Parathyroid adenoma (tissue), 2 donors: ENCODE measurements around the gene TBC1D32.
"Not testable (repeated sequence)": the region's sequence is repeated elsewhere in the genome, so short reads cannot be mapped to it uniquely, and the experiment has no call there.

Source experiments
- H2AFZ ChIP-seq: fragments of 300-600 bp; sonication (generic); one replicate; pipeline ENCODE4 v1.7.0; 2017; ENCODE audit warnings: antibody characterized with exemption, mild to moderate bottlenecking
- H3K27ac ChIP-seq: fragments of 300-600 bp; sonication (generic); one replicate; pipeline ENCODE4 v1.7.0; 2017
- H3K27me3 ChIP-seq: fragments of 300-600 bp; sonication (generic); one replicate; pipeline ENCODE4 v1.7.0; 2017; ENCODE audit warnings: low read length; ENCODE audit not compliant: control insufficient read depth, insufficient read depth
- H3K36me3 ChIP-seq: fragments of 300-600 bp; sonication (generic); one replicate; pipeline ENCODE4 v1.7.0; 2017; ENCODE audit warnings: low read length; ENCODE audit not compliant: control insufficient read depth, insufficient read depth
- H3K4me1 ChIP-seq: fragments of 300-600 bp; sonication (generic); one replicate; pipeline ENCODE4 v1.7.0; 2017; ENCODE audit warnings: control low read depth
- H3K4me2 ChIP-seq: fragments of 300-600 bp; sonication (generic); one replicate; pipeline ENCODE4 v1.7.0; 2017; ENCODE audit warnings: low read length
- H3K4me3 ChIP-seq: fragments of 300-600 bp; sonication (generic); one replicate; pipeline ENCODE4 v1.7.0; 2017; ENCODE audit warnings: low read depth, low read length
- H3K79me2 ChIP-seq: fragments of 300-600 bp; sonication (generic); one replicate; pipeline ENCODE4 v1.7.0; 2017; ENCODE audit warnings: control low read depth
- H3K9ac ChIP-seq: fragments of 300-600 bp; sonication (generic); one replicate; pipeline ENCODE4 v1.7.0; 2017; ENCODE audit warnings: mild to moderate bottlenecking
- H3K9me3 ChIP-seq: fragments of 300-600 bp; sonication (generic); one replicate; pipeline ENCODE4 v1.7.0; 2017; ENCODE audit warnings: low read length; ENCODE audit not compliant: control insufficient read depth
- TF ChIP-seq, protein P1 (sequence below): fragments of 300-600 bp; sonication (generic); IDR thresholded peaks from one replicate; pipeline ENCODE4 v1.7.0; 2017; ENCODE audit warnings: antibody characterized with exemption, mild to moderate bottlenecking
- donor health status: primary hyperparathyroidism.

The TBC1D32 gene

GRCh38 chr6:121093928-121094327 is 240.4 kb downstream of the TBC1D32 start:
- Histone ChIP-seq H3K4me2 (no peak overlapping the region), H3K79me2 (no peaks in the 10 kb centered on the region), H3K9ac (no peak overlapping the region), H3K4me1 (no peaks in the 10 kb centered on the region), H3K36me3 (no peaks in the 10 kb centered on the region), H2AFZ (no peak overlapping the region), H3K4me3 (no peak overlapping the region), H3K27me3 (no peaks in the 10 kb centered on the region), H3K27ac (no peak overlapping the region), H3K9me3 (no peaks in the 10 kb centered on the region)
- TF ChIP-seq, protein P1, sequence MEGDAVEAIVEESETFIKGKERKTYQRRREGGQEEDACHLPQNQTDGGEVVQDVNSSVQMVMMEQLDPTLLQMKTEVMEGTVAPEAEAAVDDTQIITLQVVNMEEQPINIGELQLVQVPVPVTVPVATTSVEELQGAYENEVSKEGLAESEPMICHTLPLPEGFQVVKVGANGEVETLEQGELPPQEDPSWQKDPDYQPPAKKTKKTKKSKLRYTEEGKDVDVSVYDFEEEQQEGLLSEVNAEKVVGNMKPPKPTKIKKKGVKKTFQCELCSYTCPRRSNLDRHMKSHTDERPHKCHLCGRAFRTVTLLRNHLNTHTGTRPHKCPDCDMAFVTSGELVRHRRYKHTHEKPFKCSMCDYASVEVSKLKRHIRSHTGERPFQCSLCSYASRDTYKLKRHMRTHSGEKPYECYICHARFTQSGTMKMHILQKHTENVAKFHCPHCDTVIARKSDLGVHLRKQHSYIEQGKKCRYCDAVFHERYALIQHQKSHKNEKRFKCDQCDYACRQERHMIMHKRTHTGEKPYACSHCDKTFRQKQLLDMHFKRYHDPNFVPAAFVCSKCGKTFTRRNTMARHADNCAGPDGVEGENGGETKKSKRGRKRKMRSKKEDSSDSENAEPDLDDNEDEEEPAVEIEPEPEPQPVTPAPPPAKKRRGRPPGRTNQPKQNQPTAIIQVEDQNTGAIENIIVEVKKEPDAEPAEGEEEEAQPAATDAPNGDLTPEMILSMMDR: no peak

DNA sequence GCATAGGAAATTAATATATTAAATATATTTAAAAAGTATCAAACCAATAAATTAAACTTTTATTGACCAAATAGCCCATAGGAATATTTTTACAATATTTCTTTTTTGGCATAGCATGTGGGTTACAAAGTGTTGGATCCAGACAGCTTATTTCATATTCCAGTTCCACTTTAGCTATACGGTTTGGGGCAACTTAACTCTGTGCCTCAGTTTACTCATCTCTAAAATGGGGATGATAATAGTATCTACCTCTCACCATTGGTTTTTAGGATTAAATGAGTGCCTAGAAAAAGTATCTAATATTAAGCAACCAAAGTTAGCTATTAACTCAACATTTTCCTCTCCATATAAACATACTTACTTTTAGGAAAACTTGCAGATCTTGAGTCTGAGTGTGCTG is 243.8 kb downstream of the TBC1D32 start:
- Histone ChIP-seq H3K4me3 (no peak overlapping the region), H3K9me3 (no peaks in the 10 kb centered on the region), H2AFZ (no peak overlapping the region), H3K9ac (no peak overlapping the region), H3K79me2 (no peaks in the 10 kb centered on the region), H3K4me2 (no peak overlapping the region), H3K4me1 (no peaks in the 10 kb centered on the region), H3K27ac (no peak overlapping the region), H3K27me3 (no peaks in the 10 kb centered on the region), H3K36me3 (no peaks in the 10 kb centered on the region)
- TF ChIP-seq, protein P1: no peak

DNA sequence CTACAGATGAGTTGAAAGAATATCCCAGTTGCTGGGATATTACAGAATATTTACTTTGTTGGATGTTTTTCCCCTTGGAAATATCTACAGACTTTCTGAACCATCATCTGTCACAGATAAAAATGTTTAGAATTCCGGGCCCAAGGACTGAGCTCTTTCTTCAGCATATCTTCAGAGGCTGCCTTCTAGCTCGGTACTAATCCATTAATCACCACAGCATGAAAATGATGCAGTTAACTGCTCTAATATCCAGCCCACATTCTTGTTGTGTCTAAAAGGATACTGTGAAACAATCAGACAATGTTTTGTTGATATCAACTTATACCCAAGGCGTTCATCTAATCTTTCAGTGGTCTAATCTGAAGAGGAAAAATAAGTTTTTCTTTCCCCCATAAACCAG is 247.4 kb downstream of the TBC1D32 start:
- TF ChIP-seq, protein P1: no peak
- Histone ChIP-seq H3K9me3 (no peaks in the 10 kb centered on the region), H3K27me3 (no peaks in the 10 kb centered on the region), H3K4me2 (no peak overlapping the region), H2AFZ (no peak overlapping the region), H3K79me2 (no peaks in the 10 kb centered on the region), H3K4me1 (no peaks in the 10 kb centered on the region), H3K9ac (no peak overlapping the region), H3K36me3 (no peaks in the 10 kb centered on the region), H3K4me3 (no peak overlapping the region), H3K27ac (no peak overlapping the region)

- H3K9ac ChIP-seq: no peak overlapping the region
- no peaks in the 10 kb centered on the region for H3K9me3 ChIP-seq
- no peak overlapping the region for H2AFZ ChIP-seq
- TF ChIP-seq, protein P1: no peak
- H3K4me1 ChIP-seq: no peaks in the 10 kb centered on the region
- no peak overlapping the region for H3K27ac ChIP-seq
- H3K4me3 ChIP-seq: no peak overlapping the region
- H3K79me2 ChIP-seq: no peaks in the 10 kb centered on the region
- H3K36me3 ChIP-seq: no peaks in the 10 kb centered on the region
- H3K27me3 ChIP-seq: no peaks in the 10 kb centered on the region
- no peak overlapping the region for H3K4me2 ChIP-seq
These were observed 258.2 kb downstream of the TBC1D32 start for GRCh38 chr6:121076119-121076518.

DNA sequence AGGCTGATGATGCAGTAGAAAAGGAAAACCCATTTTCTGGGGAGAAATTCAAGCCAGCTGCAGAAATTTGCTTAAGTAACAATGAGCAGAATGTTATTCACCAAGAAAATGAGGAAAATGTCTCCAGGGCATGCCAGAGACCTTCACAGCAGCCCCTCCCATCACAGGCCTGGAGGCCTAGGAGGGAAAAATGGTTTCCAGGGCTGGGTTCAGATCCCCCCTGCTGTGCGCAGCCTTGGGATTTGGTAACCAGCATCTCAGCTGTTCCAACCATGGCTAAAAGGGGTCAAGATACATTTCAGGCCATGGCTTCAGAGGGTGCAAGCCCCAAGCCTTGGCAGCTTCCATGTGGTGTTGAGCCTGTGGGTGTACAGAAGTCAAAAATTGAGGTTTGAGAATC is 265.5 kb downstream of the TBC1D32 start:
- not testable (repeated sequence) for H3K27me3 ChIP-seq, H3K4me3 ChIP-seq, H2AFZ ChIP-seq, H3K36me3 ChIP-seq, H3K79me2 ChIP-seq, H3K4me2 ChIP-seq, H3K9ac ChIP-seq, H3K9me3 ChIP-seq, H3K27ac ChIP-seq, H3K4me1 ChIP-seq
